Common myeloid progenitor, CD34-positive (primary cell): Measurements from ENCODE around the gene DHRS13.
A peak's percentile ranks its signal among the peaks of the same experiment; 100 is the strongest.

Source experiments
- CTCF ChIA-PET: fragments of 350-600 bp; sonication (Branson Sonifier 250); formaldehyde crosslinking; loops from one replicate; lab custom pipeline; 2021; ENCODE audit warnings: antibody characterized with exemption; lab: Charles Lee
- POLR2A ChIA-PET: fragments of 350-600 bp; sonication (Branson Sonifier 250); formaldehyde crosslinking; loops from one replicate; lab custom pipeline; 2021; ENCODE audit warnings: antibody characterized with exemption; lab: Charles Lee
- DNase-seq, 3 donors: peaks; one replicate each; pipeline versions ENCODE4 v3.0.0 to v3.0.0-alpha.2; 2013
- H3K27ac ChIP-seq, 2 experiments: 1 replicate in 1 of 2; 2 replicates in 1 of 2; pipeline ENCODE4 v1.7.0; 2013; ENCODE audit warnings: inconsistent platforms in 2 of 2, low read length in 2 of 2, mild to moderate bottlenecking in 2 of 2, low read depth in 1 of 2, moderate library complexity in 1 of 2; ENCODE audit not compliant: severe bottlenecking in 2 of 2, insufficient read depth in 1 of 2, poor library complexity in 1 of 2
- H3K27me3 ChIP-seq, 5 experiments: replicated peaks in 2 of 5; 1 replicate in 3 of 5; 2 replicates in 2 of 5; pipeline versions ENCODE4 v1.6.1 to v1.7.0; 2013; ENCODE audit warnings: low read length in 4 of 5, mild to moderate bottlenecking in 2 of 5, moderate library complexity in 2 of 5, inconsistent platforms in 1 of 5; ENCODE audit not compliant: insufficient read depth in 5 of 5, control insufficient read depth in 4 of 5
- H3K36me3 ChIP-seq, 4 experiments: 1 replicate in 2 of 4; 2 replicates in 2 of 4; pipeline versions ENCODE4 v1.6.1 to v1.7.0; 2013; ENCODE audit warnings: low read length in 3 of 4, control low read depth in 1 of 4, mild to moderate bottlenecking in 1 of 4; ENCODE audit not compliant: control insufficient read depth in 4 of 4, insufficient read depth in 4 of 4
- H3K4me1 ChIP-seq, 4 experiments: 1 replicate in 3 of 4; 2 replicates in 1 of 4; pipeline versions ENCODE4 v1.6.1 to v1.7.1; 2013; ENCODE audit warnings: low read length in 3 of 4, mild to moderate bottlenecking in 3 of 4, control low read depth in 1 of 4, inconsistent platforms in 1 of 4, moderate library complexity in 1 of 4; ENCODE audit not compliant: control insufficient read depth in 4 of 4, insufficient read depth in 4 of 4; ENCODE audit errors: control extremely low read depth in 1 of 4
- H3K4me3 ChIP-seq, 7 experiments: 1 replicate in 4 of 7; 2 replicates in 3 of 7; pipeline versions ENCODE4 v1.5.1 to v1.7.0; 2013; ENCODE audit warnings: mild to moderate bottlenecking in 7 of 7, low read length in 6 of 7, moderate library complexity in 6 of 7, inconsistent platforms in 2 of 7, low read depth in 2 of 7, control low read depth in 1 of 7; ENCODE audit not compliant: insufficient read depth in 4 of 7, control insufficient read depth in 1 of 7; ENCODE audit errors: extremely low read depth in 1 of 7
- H3K9me3 ChIP-seq, 5 experiments: 1 replicate in 4 of 5; 2 replicates in 1 of 5; pipeline versions ENCODE4 v1.6.1 to v1.7.1; 2013; ENCODE audit warnings: low read length in 4 of 5, mild to moderate bottlenecking in 2 of 5, inconsistent platforms in 1 of 5, low read depth in 1 of 5, moderate library complexity in 1 of 5; ENCODE audit not compliant: control insufficient read depth in 4 of 5, insufficient read depth in 2 of 5; ENCODE audit errors: control extremely low read depth in 1 of 5
- WGBS: methylation state at CpG from one replicate; pipeline ENCODE4 v1.1.5; 2013; ENCODE audit not compliant: insufficient coverage; 5-methylcytosine and 5-hydroxymethylcytosine counted together

Gene DHRS13

DNA sequence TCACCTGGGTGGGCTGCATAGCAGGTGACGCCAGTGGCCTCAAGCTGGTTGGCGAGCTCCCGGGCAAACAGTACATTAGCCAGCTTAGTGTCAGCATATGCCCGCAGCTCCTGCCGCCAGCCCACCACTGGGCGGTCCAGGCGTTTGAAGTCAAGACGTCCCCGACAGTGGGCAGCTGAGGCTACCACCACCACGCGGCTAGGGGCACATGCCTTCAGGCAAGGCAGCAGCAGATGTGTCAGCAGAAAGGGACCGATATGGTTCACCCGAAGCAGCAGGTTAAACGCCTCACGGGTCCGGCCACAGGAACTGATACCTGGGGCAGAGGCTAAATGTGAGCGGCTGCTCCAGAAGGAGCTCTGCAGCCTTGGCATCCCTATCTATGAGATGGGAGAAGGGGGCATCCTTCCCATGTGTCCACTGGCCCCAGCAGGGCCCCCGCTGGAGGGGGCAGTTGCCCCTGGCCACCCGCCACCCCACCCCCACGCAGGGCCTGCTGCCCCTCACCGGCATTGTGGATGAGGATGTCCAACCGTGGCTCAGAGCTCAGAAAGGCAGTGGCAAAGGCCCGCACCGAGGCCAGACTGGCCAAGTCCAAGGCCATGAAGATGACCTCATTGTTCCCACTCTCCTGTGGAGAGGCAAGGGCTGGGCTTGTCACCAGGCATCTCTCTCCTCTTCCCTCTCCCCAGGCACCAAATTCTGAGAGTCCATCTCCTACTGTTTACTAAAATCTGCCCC lies 1.7 kb downstream of the DHRS13 start:
- H3K27me3 ChIP-seq, result no peaks in the 10 kb centered on the region
- peak overlapping the region in 4 of 7 experiments; percentile 62 to 75 (median 74) for H3K4me3 ChIP-seq
- WGBS, result 93% methylated on average over 23 of the region's 24 CpGs
- ChIA-PET POLR2A (interaction anchor here (0.5 kb wide), 1 partner anchor 97 kb away, joined by 4 read pairs; no protein-coding TSS in a partner anchor), CTCF (interaction anchor here (1.0 to 6.7 kb wide), 10 partner anchors 8 to 190 kb away, joined by 3 to 29 read pairs (median 5); partner anchors contain the start of genes PROCA1 and TLCD1)
- H3K4me1 ChIP-seq, result peaks cover 7 to 45% (median 35%) of the 10 kb centered on the region in 4 experiments
- peaks cover 0 to 22% (median 9%) of the 10 kb centered on the region in 4 experiments for H3K36me3 ChIP-seq
- H3K27ac ChIP-seq, result peak overlapping the region in 1 of 2 experiments; percentile 77
- H3K9me3 ChIP-seq, result no peaks in the 10 kb centered on the region
- no peak for DNase-seq

DNA sequence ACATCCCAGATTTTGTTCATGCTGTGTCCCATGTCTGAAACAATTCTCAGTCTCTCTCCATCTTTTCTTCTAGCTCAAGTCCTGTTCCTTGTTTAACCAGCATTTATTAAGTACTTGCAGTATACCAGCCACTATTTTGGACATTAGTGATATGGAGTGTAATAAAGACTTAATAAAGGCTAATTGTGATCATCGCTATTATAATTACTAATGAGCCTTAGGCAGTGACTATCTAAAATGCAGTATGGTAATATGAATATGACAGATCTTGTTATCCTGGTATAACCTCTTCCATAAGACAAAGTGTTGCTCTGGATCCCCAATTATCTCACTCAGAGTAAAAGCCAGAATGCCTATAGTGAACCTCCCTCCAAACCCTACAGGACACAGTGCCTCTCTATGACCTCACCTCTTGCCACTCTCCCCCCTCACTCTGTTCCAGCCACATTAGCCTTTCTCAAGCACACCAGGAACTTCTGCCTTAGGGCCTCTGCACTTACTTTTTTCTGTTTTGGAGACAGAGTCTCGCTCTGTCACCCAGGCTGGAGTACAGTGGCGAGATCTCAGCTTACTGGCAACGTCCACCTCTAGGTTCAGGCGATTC lies 3.6 kb downstream of the DHRS13 start:
- Histone ChIP-seq H3K27ac (no peak overlapping the region), H3K4me3 (no peak overlapping the region), H3K4me1 (peaks cover 16 to 51% (median 43%) of the 10 kb centered on the region in 4 experiments), H3K9me3 (no peaks in the 10 kb centered on the region), H3K27me3 (no peaks in the 10 kb centered on the region), H3K36me3 (peaks cover 0 to 8% (median 6%) of the 10 kb centered on the region in 4 experiments)
- ChIA-PET CTCF (interaction anchor here (0.7 to 6.7 kb wide), 9 partner anchors 8 to 225 kb away, joined by 3 to 29 read pairs (median 6); no protein-coding TSS in a partner anchor), POLR2A (no interaction called here)
- DNase-seq, result no peak
- 97% methylated on average over 4 of the region's 5 CpGs for WGBS

DNA sequence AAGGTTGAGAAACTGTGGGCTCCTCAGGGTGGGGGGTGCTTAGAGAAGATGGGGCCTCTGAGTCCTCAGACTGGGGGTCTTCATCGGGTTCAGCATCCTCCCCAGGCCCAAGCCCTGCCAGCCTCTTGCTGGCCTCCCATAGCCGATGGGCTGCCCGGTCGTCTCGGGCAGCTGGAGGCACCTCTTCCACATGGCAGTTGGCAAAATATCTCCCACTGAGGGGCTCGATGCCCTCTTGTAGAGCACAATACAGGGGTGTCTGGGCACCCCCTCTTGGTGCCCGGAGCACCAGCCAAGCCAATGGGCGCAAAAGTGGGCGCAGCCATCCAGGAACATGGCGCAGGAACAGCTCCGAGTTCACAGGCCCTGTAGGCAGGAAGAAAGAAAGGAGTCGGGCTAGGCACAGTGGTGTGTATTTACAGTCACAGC lies 4.3 kb downstream of the DHRS13 start:
- peak overlapping the region in 1 of 2 experiments; percentile 30 for H3K27ac ChIP-seq
- ChIA-PET CTCF (interaction anchor here (0.7 to 6.7 kb wide), 18 partner anchors 9 to 225 kb away, joined by 3 to 29 read pairs (median 4); partner anchors contain the start of genes FAM222B and TLCD1), POLR2A (interaction anchor here (0.6 to 1.0 kb wide), 2 partner anchors 51 to 165 kb away, joined by 3 to 4 read pairs; no protein-coding TSS in a partner anchor)
- H3K9me3 ChIP-seq, result no peaks in the 10 kb centered on the region
- peak overlapping the region in 2 of 7 experiments; percentile 80 to 90 for H3K4me3 ChIP-seq
- H3K36me3 ChIP-seq, result peaks cover 0 to 10% (median 7%) of the 10 kb centered on the region in 4 experiments
- WGBS, result 89% methylated on average over 12 of the region's 12 CpGs
- peaks cover 16 to 57% (median 49%) of the 10 kb centered on the region in 4 experiments for H3K4me1 ChIP-seq
- DNase-seq, result no peak
- no peaks in the 10 kb centered on the region for H3K27me3 ChIP-seq

DNA sequence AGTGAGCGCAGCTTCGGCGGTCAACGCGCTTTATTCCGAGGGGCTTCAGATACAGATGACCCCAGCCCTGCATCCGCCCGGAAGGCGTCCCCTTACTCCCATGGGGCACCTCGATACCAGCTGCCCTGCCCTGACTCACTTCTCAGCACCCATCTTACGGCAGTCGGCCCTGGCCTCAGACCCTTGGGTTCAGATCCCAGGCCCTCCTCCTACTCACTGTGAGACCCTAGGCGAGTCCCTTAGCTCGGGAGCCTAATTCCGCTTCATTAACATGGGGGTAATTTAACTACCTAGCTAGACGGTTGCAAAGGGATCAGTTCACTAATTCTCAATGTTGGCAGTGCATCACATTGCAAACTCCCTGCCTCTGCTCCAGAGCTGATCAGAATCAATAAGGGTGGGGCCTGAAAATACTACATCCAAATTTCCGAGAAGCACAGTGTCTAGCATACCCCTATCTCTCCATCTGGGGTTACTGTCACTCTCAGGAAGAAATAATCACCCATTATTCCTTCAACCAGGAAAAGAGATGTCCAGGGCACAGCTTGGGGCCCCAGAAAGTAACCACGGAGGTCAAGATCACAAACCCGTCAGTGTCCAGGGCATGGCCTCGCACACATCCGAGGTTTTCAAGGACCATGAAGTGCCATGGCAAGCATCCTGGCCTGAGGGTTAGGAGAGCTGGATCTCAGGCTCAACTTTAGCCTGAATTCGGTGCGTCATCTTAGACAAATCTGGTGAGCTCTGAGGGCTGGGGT lies 4.9 kb downstream of the DHRS13 start:
- H3K27ac ChIP-seq, result peak overlapping the region; percentile 58 to 86
- CTCF ChIA-PET, result interaction anchor here (0.7 to 6.7 kb wide), 18 partner anchors 9 to 171 kb away, joined by 3 to 29 read pairs (median 5); partner anchors contain the start of genes FAM222B and TLCD1
- WGBS, result 16% methylated on average over 22 of the region's 23 CpGs

GRCh38 chr17:28896884-28897768 lies 5.8 kb downstream of the DHRS13 start, which contains the start of gene FLOT2:
Gene FLOT2 (minus strand): TSS chr17:28897733. CDS start chr17:28897574, 159 bp downstream.
- DNase-seq, result peak; percentile 42 to 74 (median 69)
- Histone ChIP-seq H3K36me3 (peaks cover 0 to 10% (median 7%) of the 10 kb centered on the region in 4 experiments), H3K4me1 (peaks cover 22 to 62% (median 55%) of the 10 kb centered on the region in 4 experiments), H3K4me3 (peak within 1 kb of the TSS; percentile 75 to 90 (median 85)), H3K27me3 (no peaks in the 10 kb centered on the region), H3K27ac (peak within 1 kb of the TSS; percentile 58 to 86), H3K9me3 (no peaks in the 10 kb centered on the region)
- ChIA-PET CTCF (interaction anchor here (0.9 to 6.7 kb wide), 12 partner anchors 10 to 133 kb away, joined by 3 to 29 read pairs (median 5); no protein-coding TSS in a partner anchor), POLR2A (interaction anchor here (0.6 to 1.0 kb wide), 3 partner anchors 54 to 716 kb away, joined by 3 read pairs; partner anchors contain the start of gene PHF12)
- WGBS, result 0% methylated on average over 56 of the region's 73 CpGs

More for the DNA sequence above, 4.9 kb downstream of the DHRS13 start:
- peaks cover 0 to 10% (median 7%) of the 10 kb centered on the region in 4 experiments for H3K36me3 ChIP-seq
- H3K4me3 ChIP-seq, result peak overlapping the region; percentile 75 to 90 (median 85)
- H3K9me3 ChIP-seq, result no peaks in the 10 kb centered on the region
- peak in 1 of 3 donors; percentile 43 for DNase-seq
- POLR2A ChIA-PET, result interaction anchor here (0.6 to 1.0 kb wide), 4 partner anchors 52 to 164 kb away, joined by 3 to 4 read pairs (median 3); partner anchors contain the start of gene PHF12
- H3K27me3 ChIP-seq, result no peaks in the 10 kb centered on the region
- peaks cover 20 to 56% (median 51%) of the 10 kb centered on the region in 4 experiments for H3K4me1 ChIP-seq
